LHCN-M2 (cell line): ENCODE results near the gene ACSF2. TPM values are rescaled to one million over a fixed set of nuclear protein-coding genes. Genes with fewer than 3 reads are reported as not detected.
A peak's percentile ranks its signal among the peaks of the same experiment; 100 is the strongest.
"Not testable (repeated sequence)": the region's sequence is repeated elsewhere in the genome, so short reads cannot be mapped to it uniquely, and the experiment has no call there.

Experiments used
- DNase-seq: peaks from one replicate; pipeline ENCODE4 v3.0.0-alpha.2; 2012; ENCODE audit warnings: low read depth
- total RNA-seq: library from RNA; depleted of rRNA; stranded (reverse); fragments of >200 nt; gene quantifications from 2 replicates; pipeline ENCODE4 v1.2.3, GENCODE V29; 2014

ACSF2 gene
- total RNA-seq, 1 experiment from 2014 or later = 16.6 TPM

- no peak for DNase-seq
Observed at GRCh38 chr17:50464121-50464520, 38.1 kb downstream of the ACSF2 start.

GRCh38 chr17:50464736-50465135, 38.7 kb downstream of the ACSF2 start:
- DNase-seq = no peak

GRCh38 chr17:50465171-50465570, 39.2 kb downstream of the ACSF2 start:
- no peak for DNase-seq

- no peak for DNase-seq
Observed at GRCh38 chr17:50465635-50466034, 39.6 kb downstream of the ACSF2 start.

GRCh38 chr17:50466371-50467113, 40.5 kb downstream of the ACSF2 start:
- no peak for DNase-seq

- no peak for DNase-seq
Observed at GRCh38 chr17:50467114-50467854, 41.3 kb downstream of the ACSF2 start.

- no peak for DNase-seq
Observed at GRCh38 chr17:50467855-50468303, 41.9 kb downstream of the ACSF2 start.

- no peak for DNase-seq
Observed at GRCh38 chr17:50468304-50469207, 42.5 kb downstream of the ACSF2 start, which contains the start of gene CHAD. Gene CHAD, minus strand, starts transcription at chr17:50468880. Its CDS starts 67 bp downstream, at chr17:50468813.

GRCh38 chr17:50469208-50469605, 43.2 kb downstream of the ACSF2 start:
- DNase-seq = no peak

GRCh38 chr17:50469671-50470305, 43.8 kb downstream of the ACSF2 start:
- no peak for DNase-seq

- no peak for DNase-seq
Observed at GRCh38 chr17:50470426-50470825, 44.4 kb downstream of the ACSF2 start.

- DNase-seq = no peak
Observed at GRCh38 chr17:50471009-50471905, 45.2 kb downstream of the ACSF2 start.

GRCh38 chr17:50472286-50472685, 46.3 kb downstream of the ACSF2 start:
- no peak for DNase-seq

- peak; percentile 65 for DNase-seq
Observed at GRCh38 chr17:50472761-50473161, 46.7 kb downstream of the ACSF2 start.

- no peak for DNase-seq
Observed at GRCh38 chr17:50473901-50474300, 47.9 kb downstream of the ACSF2 start.

GRCh38 chr17:50474523-50474922, 48.5 kb downstream of the ACSF2 start:
- DNase-seq = no peak

GRCh38 chr17:50475362-50475761, 49.3 kb downstream of the ACSF2 start:
- no peak for DNase-seq

- not testable (repeated sequence) for DNase-seq
Observed at GRCh38 chr17:50475775-50476544, 49.9 kb downstream of the ACSF2 start.

- DNase-seq = no peak
Observed at GRCh38 chr17:50476545-50477315, 50.7 kb downstream of the ACSF2 start.
